ENCODE data around the gene RIC8A. TPM values are rescaled to one million over a fixed set of nuclear protein-coding genes. Genes with fewer than 3 reads are reported as not detected.

Gene RIC8A
- total and polyA plus RNA-seq, 10 of the 15 experiments (the other 5 are each of a cell fraction or from before 2014, with no cell fraction given) = 10.4 to 157 (median 81.4) TPM

GRCh38 chr11:203945-204586 is 3.4 kb upstream of the RIC8A start:
- WGBS (ENCODE audit: insufficient coverage, insufficient replicate concordance, low lambda C conversion rate, missing lambda C conversion rate) = 75% methylated on average over 2 of the region's 4 CpGs
- H3K4me3 ChIP-seq = no peak overlapping the region
- FAIRE-seq = no peak
- ChIA-PET POLR2A (interaction anchor here (0.6 to 2.2 kb wide), 3 partner anchors 12 to 34 kb away, joined by 3 to 6 read pairs (median 5); no protein-coding TSS in a partner anchor), SMC1A (ENCODE audit: uncharacterized antibody, unreplicated experiment) (no interaction called here), CTCF (interaction anchor here (1.3 kb wide), 1 partner anchor 53 kb away, joined by 3 read pairs; no protein-coding TSS in a partner anchor), RAD21 (ENCODE audit: unreplicated experiment) (no interaction called here)
- in situ Hi-C loops (cut with MboI) (loop anchor here (10.0 kb wide), 1 partner anchor 161 kb away; the partner anchor contains the start of gene B4GALNT4), intact Hi-C loops (cut with micrococcal nuclease; ENCODE audit: unreplicated experiment) (loop anchor here (10.0 kb wide), 1 partner anchor 241 kb away; the partner anchor contains the start of gene ANO9)
- no peak for DNase-seq (ENCODE audit: low read depth, low spot score)
- no peaks in the 10 kb centered on the region for H3K9me3 ChIP-seq (replicated peaks; ENCODE audit: control insufficient read depth, insufficient read depth, low read length)
- BruUV-seq (replicated peaks) = no TSS peak
- no peak overlapping the region for H2AFZ ChIP-seq (ENCODE audit: control insufficient read depth, low read depth, low read length)
- H4K20me1 ChIP-seq (ENCODE audit: control insufficient read depth, insufficient read depth) = peaks cover 11% of the 10 kb centered on the region
- ATAC-seq = no peak
- peaks cover 4 to 21% of the 10 kb centered on the region in 2 experiments for H3K36me3 ChIP-seq (ENCODE audit: control insufficient read depth in 2 of 2, insufficient read depth in 2 of 2, low read length in 1 of 2)
- H3K4me1 ChIP-seq (ENCODE audit: control insufficient read depth, insufficient read depth, low read length) = peaks cover 12% of the 10 kb centered on the region
- no peak overlapping the region for H3K4me2 ChIP-seq (ENCODE audit: control insufficient read depth, insufficient read depth)
- H3K27me3 ChIP-seq (replicated peaks in 1 of 2; ENCODE audit: control insufficient read depth in 2 of 2, insufficient read depth in 2 of 2, low read length in 1 of 2) = no peaks in the 10 kb centered on the region
- peaks cover 38% of the 10 kb centered on the region for H3K79me2 ChIP-seq (ENCODE audit: control insufficient read depth, insufficient read depth, low read length)
- no peak overlapping the region for H3K9ac ChIP-seq (ENCODE audit: control insufficient read depth, insufficient read depth, low read length)
- no peak for TF ChIP-seq POLR2A (IDR thresholded peaks at IDR 0.05; ENCODE audit: low read depth, low read length)
- no peak for TF ChIP-seq BCL3 (IDR thresholded peaks at IDR 0.05; ENCODE audit: borderline replicate concordance, insufficient read depth, low read depth, low read length, poor library complexity, severe bottlenecking)
- TF ChIP-seq SREBF1 (IDR thresholded peaks at IDR 0.05; ENCODE audit: low read length) = no peak
- TF ChIP-seq CEBPZ (IDR thresholded peaks at IDR 0.05; ENCODE audit: low read depth, low read length) = no peak
- TF ChIP-seq EZH2 (IDR thresholded peaks at IDR 0.05; ENCODE audit: borderline replicate concordance, control insufficient read depth, low read depth, low read length) = no peak
- TF ChIP-seq ZNF687 (IDR thresholded peaks at IDR 0.05) = no peak
- no peak for TF ChIP-seq MAX (IDR thresholded peaks at IDR 0.05; ENCODE audit: low read depth, low read length)
- H3K27ac ChIP-seq (ENCODE audit: control insufficient read depth, insufficient read depth) = no peak overlapping the region
